Progenitor cell of endocrine pancreas (in vitro differentiated cells): Measurements from ENCODE around the gene USP22. TPM values are rescaled to one million over a fixed set of nuclear protein-coding genes. Genes with fewer than 3 reads are reported as not detected.

Experiments
- DNase-seq: peaks from one replicate; pipeline ENCODE4 v3.0.0; 2021; ENCODE audit warnings: low spot score; ENCODE audit not compliant: unreplicated experiment
- H3K27ac Mint-ChIP-seq: 2 replicates; pipeline ENCODE4 v1.8.0; 2021; ENCODE audit warnings: mild to moderate bottlenecking, moderate library complexity, mixed read lengths
- H3K27me3 Mint-ChIP-seq: 2 replicates; pipeline ENCODE4 v1.8.0; 2021; ENCODE audit warnings: mixed read lengths
- H3K36me3 Mint-ChIP-seq: 2 replicates; pipeline ENCODE4 v1.8.0; 2022; ENCODE audit warnings: mixed read lengths; ENCODE audit not compliant: insufficient read depth
- H3K4me1 Mint-ChIP-seq: 2 replicates; pipeline ENCODE4 v1.8.0; 2021; ENCODE audit warnings: low read depth, mixed read lengths
- H3K4me3 Mint-ChIP-seq: 2 replicates; pipeline ENCODE4 v1.8.0; 2021; ENCODE audit warnings: low read depth, mild to moderate bottlenecking, moderate library complexity, mixed read lengths
- H3K9me3 Mint-ChIP-seq: 2 replicates; pipeline ENCODE4 v1.8.0; 2021; ENCODE audit warnings: low read depth, mixed read lengths
- CTCF ChIP-seq: fragments of 200-600 bp; sonication (generic); IDR thresholded peaks from one replicate; pipeline ENCODE4 v1.5.0; 2021; ENCODE audit warnings: antibody characterized with exemption, mild to moderate bottlenecking; ENCODE audit not compliant: unreplicated experiment
- total RNA-seq: library from RNA; stranded (reverse); gene quantifications from 2 replicates; pipeline ENCODE4 v1.2.1, GENCODE V29; 2021

USP22 gene
- total RNA-seq, 1 donor from 2014 or later, result 368 TPM

- H3K4me3 Mint-ChIP-seq, result peak overlapping the region; percentile 15
- no peaks in the 10 kb centered on the region for H3K9me3 Mint-ChIP-seq
- DNase-seq, result no peak
- no peaks in the 10 kb centered on the region for H3K27me3 Mint-ChIP-seq
- H3K36me3 Mint-ChIP-seq, result peaks cover 2% of the 10 kb centered on the region
- no peak for TF ChIP-seq CTCF
- peaks cover 52% of the 10 kb centered on the region for H3K4me1 Mint-ChIP-seq
- peak overlapping the region; percentile 9 for H3K27ac Mint-ChIP-seq
These were observed 5.6 kb downstream of the USP22 start for GRCh38 chr17:21037117-21037803.

DNA sequence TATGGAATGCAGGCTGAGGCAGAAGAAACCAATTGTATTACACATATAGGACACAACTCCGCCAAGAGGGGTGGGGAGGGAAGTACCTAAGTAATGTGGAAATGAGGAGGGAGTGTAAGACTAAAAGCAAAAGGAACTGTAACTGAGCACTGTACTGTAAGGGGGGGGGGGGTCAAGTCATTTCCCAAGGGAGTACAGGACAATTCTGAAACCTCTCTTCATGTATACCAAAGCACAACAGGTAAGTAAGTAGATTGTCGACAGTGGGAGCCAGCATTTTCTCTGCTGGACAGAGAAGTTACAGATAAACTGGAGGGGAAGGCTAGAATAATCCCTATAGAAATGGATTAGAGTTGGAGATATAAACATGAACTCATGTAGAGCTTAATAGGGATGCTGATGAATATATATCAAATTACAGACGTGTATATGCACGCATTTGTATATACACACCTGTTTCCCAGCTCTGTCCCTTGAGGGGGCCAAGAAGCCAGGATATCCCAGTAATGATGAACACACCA, 6.4 kb downstream of the USP22 start:
- Mint-ChIP-seq H3K27ac (peak overlapping the region; percentile 9), H3K36me3 (peaks cover 2% of the 10 kb centered on the region), H3K4me3 (peak overlapping the region; percentile 5), H3K27me3 (no peaks in the 10 kb centered on the region), H3K4me1 (peaks cover 54% of the 10 kb centered on the region), H3K9me3 (no peaks in the 10 kb centered on the region)
- DNase-seq, result no peak
- TF ChIP-seq CTCF, result no peak

- H3K4me3 Mint-ChIP-seq, result no peak overlapping the region
- TF ChIP-seq CTCF, result no peak
- H3K9me3 Mint-ChIP-seq, result no peaks in the 10 kb centered on the region
- H3K27me3 Mint-ChIP-seq, result no peaks in the 10 kb centered on the region
- H3K36me3 Mint-ChIP-seq, result peaks cover 2% of the 10 kb centered on the region
- H3K27ac Mint-ChIP-seq, result peak overlapping the region; percentile 83
- DNase-seq, result no peak
- H3K4me1 Mint-ChIP-seq, result peaks cover 50% of the 10 kb centered on the region
These were observed 7.4 kb downstream of the USP22 start for GRCh38 chr17:21035406-21035805.

- TF ChIP-seq CTCF, result no peak
- Mint-ChIP-seq H3K4me3 (no peak overlapping the region), H3K27me3 (no peaks in the 10 kb centered on the region), H3K9me3 (no peaks in the 10 kb centered on the region), H3K27ac (peak overlapping the region; percentile 83), H3K4me1 (peaks cover 50% of the 10 kb centered on the region), H3K36me3 (peaks cover 2% of the 10 kb centered on the region)
- DNase-seq, result no peak
These were observed 8.2 kb downstream of the USP22 start for GRCh38 chr17:21034340-21035235.

DNA sequence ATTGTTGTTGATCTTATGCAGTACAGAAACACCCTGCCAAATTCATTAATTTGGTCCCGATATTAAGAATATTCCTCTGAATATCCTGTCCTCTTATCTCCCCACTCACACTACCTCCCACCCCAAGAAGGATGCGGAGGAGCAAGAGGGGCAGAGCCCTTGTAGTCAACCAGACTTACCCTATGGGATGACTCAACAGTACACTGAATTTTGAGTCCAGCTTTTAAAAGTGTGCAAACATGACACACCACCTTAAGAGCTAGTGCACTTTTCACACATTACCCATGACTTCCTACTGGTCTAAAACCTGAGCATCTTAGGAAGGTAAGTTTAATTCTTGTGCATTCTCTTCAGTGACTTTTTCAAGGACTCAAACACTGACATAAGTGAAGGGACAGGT, 9.5 kb downstream of the USP22 start:
- H3K9me3 Mint-ChIP-seq, result no peaks in the 10 kb centered on the region
- H3K27me3 Mint-ChIP-seq, result no peaks in the 10 kb centered on the region
- TF ChIP-seq CTCF, result no peak
- no peak for DNase-seq
- peaks cover 57% of the 10 kb centered on the region for H3K4me1 Mint-ChIP-seq
- H3K36me3 Mint-ChIP-seq, result peaks cover 2% of the 10 kb centered on the region
- H3K4me3 Mint-ChIP-seq, result no peak overlapping the region
- peak overlapping the region; percentile 70 for H3K27ac Mint-ChIP-seq
